SKM-1 treated with dmso at 0.1 percent for 144 hours (cell line): Measurements from ENCODE around the gene OSBP.
A peak's percentile ranks its signal among the peaks of the same experiment; 100 is the strongest.

Experiments used
- DNase-seq: peaks from one replicate; lab custom pipeline; 2025; ENCODE audit not compliant: unreplicated experiment; lab: John Stamatoyannopoulos, UW

The OSBP gene

GRCh38 chr11:59610289-59610688 is 5.3 kb downstream of the OSBP start:
- DNase-seq = no peak

GRCh38 chr11:59607703-59608454 is 7.7 kb downstream of the OSBP start:
- DNase-seq = no peak

GRCh38 chr11:59602432-59602831 is 13.1 kb downstream of the OSBP start:
- no peak for DNase-seq

- no peak for DNase-seq
Observed at GRCh38 chr11:59601788-59602187, 13.8 kb downstream of the OSBP start.

- no peak for DNase-seq
Observed at GRCh38 chr11:59600636-59601035, 14.9 kb downstream of the OSBP start.

- DNase-seq = no peak
Observed at GRCh38 chr11:59600234-59600633, 15.3 kb downstream of the OSBP start.

GRCh38 chr11:59598961-59599360 is 16.6 kb downstream of the OSBP start:
- no peak for DNase-seq

GRCh38 chr11:59584294-59584693 is 31.3 kb downstream of the OSBP start:
- no peak for DNase-seq

- DNase-seq = no peak
Observed at GRCh38 chr11:59582006-59582405, 33.6 kb downstream of the OSBP start.

- DNase-seq = no peak
Observed at GRCh38 chr11:59578369-59578768, 37.2 kb downstream of the OSBP start.

- no peak for DNase-seq
Observed at GRCh38 chr11:59575505-59575904, 40.1 kb downstream of the OSBP start.

- no peak for DNase-seq
Observed at GRCh38 chr11:59574932-59575502, 40.6 kb downstream of the OSBP start.

- DNase-seq = no peak
Observed at GRCh38 chr11:59574467-59574866, 41.1 kb downstream of the OSBP start.

GRCh38 chr11:59573216-59573615 is 42.4 kb downstream of the OSBP start:
- DNase-seq = no peak

GRCh38 chr11:59572091-59572490 is 43.5 kb downstream of the OSBP start:
- DNase-seq = no peak

GRCh38 chr11:59562292-59562691 is 53.3 kb downstream of the OSBP start:
- DNase-seq = no peak

GRCh38 chr11:59560702-59561473 is 54.7 kb downstream of the OSBP start:
- DNase-seq = peak; percentile 59

GRCh38 chr11:59560290-59560701 is 55.3 kb downstream of the OSBP start:
- DNase-seq = peak; percentile 40

- no peak for DNase-seq
Observed at GRCh38 chr11:59559886-59560285, 55.7 kb downstream of the OSBP start.

- no peak for DNase-seq
Observed at GRCh38 chr11:59558270-59558643, 57.3 kb downstream of the OSBP start.

- DNase-seq = no peak
Observed at GRCh38 chr11:59556917-59557348, 58.6 kb downstream of the OSBP start.
